Pancreas (tissue), 10 donors: ENCODE results near the gene IFNA6. TPM values are rescaled to one million over a fixed set of nuclear protein-coding genes. Genes with fewer than 3 reads are reported as not detected.

Experiments used
- ATAC-seq, 4 donors: fragments of 200-7000 bp; cut with Tn5 transposase; one replicate each; pipeline versions ENCODE4 v1.8.0 to v1.9.1; 2020; ENCODE audit warnings: mild to moderate bottlenecking in 4 of 4, moderate library complexity in 4 of 4
- DNase-seq, 6 donors: peaks; one replicate each; pipeline ENCODE4 v3.0.0-alpha.2; 2020
- FAIRE-seq: peaks from 2 replicates; lab custom pipeline; 2012; peaks lifted over from hg19 to GRCh38; lab: Jason Lieb, UNC
- H3K27ac ChIP-seq, 4 donors: fragments of 200-600 bp; sonication (generic); 1 replicate in 3 of 4; 2 replicates in 1 of 4; pipeline versions ENCODE4 v1.5.0 to v1.8.0; 2020
- H3K27me3 ChIP-seq, 4 donors: fragments of 200-600 bp; one replicate each; pipeline ENCODE4 v1.8.0; 2021
- H3K36me3 ChIP-seq, 3 donors: fragments of 200-600 bp; sonication (generic) in 1 of 3; one replicate each; pipeline versions ENCODE4 v1.5.0 to v1.8.0; 2020 to 2021
- H3K4me1 ChIP-seq, 3 donors: fragments of 200-600 bp; one replicate each; pipeline ENCODE4 v1.8.0; 2021
- H3K4me3 ChIP-seq, 4 donors: fragments of 200-600 bp; sonication (generic) in 2 of 4; one replicate each; pipeline versions ENCODE4 v1.5.0 to v1.8.0; 2020 to 2021
- H3K9me3 ChIP-seq, 4 donors: fragments of 200-600 bp; one replicate each; pipeline ENCODE4 v1.8.0; 2021
- WGBS, 2 donors: extraction: QIAGEN DNeasy Blood & Tissue Kit; methylation state at CpG; one replicate each; pipeline ENCODE4 v1.1.7; 2013; 5-methylcytosine and 5-hydroxymethylcytosine counted together
- intact Hi-C, 3 donors: fragments of 100-400 bp; cut with DNase I; formaldehyde crosslinking; loops; one replicate each; pipeline versions ENCODE4 v1.11.1 to v1.14.2; 2022
- polyA plus RNA-seq, 2 donors: library from polyadenylated mRNA; stranded (reverse); fragments of 200-250 nt; gene quantifications; one replicate each; pipeline ENCODE4 v1.2.3, GENCODE V29; 2013
- total RNA-seq, 6 donors: library from RNA; stranded (reverse); fragmentation: NEBNext Ultra II Directional in 4 of 6; extraction: Animal tissue kit (Norgen Biotek cat#: 25700) in 4 of 6; gene quantifications; one replicate each; pipeline versions ENCODE4 v1.2.1 to v1.2.4, GENCODE V29; 2021 to 2023
- TF ChIP-seq, protein P1 (sequence below), 4 donors: fragments of 200-600 bp; sonication (generic) in 3 of 4; IDR thresholded peaks; one replicate each; pipeline versions ENCODE4 v1.5.0 to v1.8.0; 2021; ENCODE audit warnings: antibody characterized with exemption in 4 of 4
- donor health status: healthy with polysubstance abuse.
- donor health status: DM: no; HTN: no; CAD: no; lungs with moderate emphysema.
- donor health status: DM: no; HTN: no; CAD: no.
- donor health status: control.
- donor health status: control.
- donor health status: Bipolar disorder and iron deficiency.
- donor health status: DM: yes; HTN: yes; CAD: no.
- donor health status: DM: no; HTN: no; CAD: no.
- donor health status: DM: no; HTN: no; CAD: no.
- donor health status: DM: yes; HTN: yes; CAD: no.

The IFNA6 gene
- total and polyA plus RNA-seq, 8 donors = not detected

GRCh38 chr9:21316032-21316842 lies 34.5 kb downstream of the IFNA6 start:
- no peak for DNase-seq
- intact Hi-C loops = no loop called here
- WGBS, 2 donors = 19 to 22% methylated on average over 8 of the region's 8 CpGs

DNA sequence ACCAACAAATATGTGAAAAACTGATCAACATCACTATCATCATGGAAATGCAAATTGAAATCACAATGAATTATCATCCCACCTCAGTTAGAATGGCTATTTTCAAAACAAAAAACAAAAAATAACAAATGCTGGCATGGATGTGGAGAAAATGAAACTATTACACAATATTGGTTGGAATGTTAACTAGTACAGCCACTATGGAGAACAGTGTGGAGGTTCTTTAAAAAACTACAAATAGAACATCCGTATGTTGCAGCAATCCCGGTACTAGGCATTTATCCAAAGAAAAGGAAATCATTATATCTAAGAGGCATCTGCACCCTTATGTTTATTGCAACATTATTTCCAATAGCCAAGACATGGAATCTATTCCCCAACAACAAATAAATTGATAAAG lies 36.5 kb downstream of the IFNA6 start:
- no peak overlapping the region for H3K4me3 ChIP-seq
- intact Hi-C loops = no loop called here
- DNase-seq = no peak
- H3K27ac ChIP-seq = no peak overlapping the region
- H3K27me3 ChIP-seq = no peaks in the 10 kb centered on the region
- FAIRE-seq = no peak
- TF ChIP-seq, protein P1, sequence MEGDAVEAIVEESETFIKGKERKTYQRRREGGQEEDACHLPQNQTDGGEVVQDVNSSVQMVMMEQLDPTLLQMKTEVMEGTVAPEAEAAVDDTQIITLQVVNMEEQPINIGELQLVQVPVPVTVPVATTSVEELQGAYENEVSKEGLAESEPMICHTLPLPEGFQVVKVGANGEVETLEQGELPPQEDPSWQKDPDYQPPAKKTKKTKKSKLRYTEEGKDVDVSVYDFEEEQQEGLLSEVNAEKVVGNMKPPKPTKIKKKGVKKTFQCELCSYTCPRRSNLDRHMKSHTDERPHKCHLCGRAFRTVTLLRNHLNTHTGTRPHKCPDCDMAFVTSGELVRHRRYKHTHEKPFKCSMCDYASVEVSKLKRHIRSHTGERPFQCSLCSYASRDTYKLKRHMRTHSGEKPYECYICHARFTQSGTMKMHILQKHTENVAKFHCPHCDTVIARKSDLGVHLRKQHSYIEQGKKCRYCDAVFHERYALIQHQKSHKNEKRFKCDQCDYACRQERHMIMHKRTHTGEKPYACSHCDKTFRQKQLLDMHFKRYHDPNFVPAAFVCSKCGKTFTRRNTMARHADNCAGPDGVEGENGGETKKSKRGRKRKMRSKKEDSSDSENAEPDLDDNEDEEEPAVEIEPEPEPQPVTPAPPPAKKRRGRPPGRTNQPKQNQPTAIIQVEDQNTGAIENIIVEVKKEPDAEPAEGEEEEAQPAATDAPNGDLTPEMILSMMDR (IDR thresholded peaks at IDR 0.05) = no peak
- whole genome bisulfite sequencing, 2 donors = 74 to 85% methylated on average over 2 of the region's 2 CpGs
- H3K9me3 ChIP-seq = no peaks in the 10 kb centered on the region
- no peaks in the 10 kb centered on the region for H3K4me1 ChIP-seq
- no peaks in the 10 kb centered on the region for H3K36me3 ChIP-seq
- ATAC-seq = no peak

More at GRCh38 chr9:21316032-21316842, 34.5 kb downstream of the IFNA6 start:
- no peak for FAIRE-seq
- H3K4me3 ChIP-seq = no peak overlapping the region
- H3K27ac ChIP-seq = no peak overlapping the region
- H3K4me1 ChIP-seq = no peaks in the 10 kb centered on the region
- no peaks in the 10 kb centered on the region for H3K9me3 ChIP-seq
- no peak for ATAC-seq
- H3K27me3 ChIP-seq = no peaks in the 10 kb centered on the region
- TF ChIP-seq, protein P1 (IDR thresholded peaks at IDR 0.05) = no peak
- no peaks in the 10 kb centered on the region for H3K36me3 ChIP-seq

- TF ChIP-seq, protein P1 (IDR thresholded peaks at IDR 0.05) = no peak
- 69 to 82% methylated on average over 1 of the region's 1 CpG for WGBS, 2 donors
- ATAC-seq (no peak), DNase-seq (no peak), FAIRE-seq (no peak)
- Histone ChIP-seq H3K4me3 (no peak overlapping the region), H3K9me3 (no peaks in the 10 kb centered on the region), H3K36me3 (no peaks in the 10 kb centered on the region), H3K27me3 (no peaks in the 10 kb centered on the region), H3K4me1 (no peaks in the 10 kb centered on the region), H3K27ac (no peak overlapping the region)
- intact Hi-C loops = no loop called here
These were observed 38.8 kb downstream of the IFNA6 start for GRCh38 chr9:21311889-21312288.

GRCh38 chr9:21305213-21305612 lies 45.5 kb downstream of the IFNA6 start, which contains the start of gene IFNA5:
Gene IFNA5, minus strand, starts transcription at chr9:21305313. Its CDS starts 57 bp downstream, at chr9:21305256.
- TF ChIP-seq, protein P1 (IDR thresholded peaks at IDR 0.05) = no peak
- Histone ChIP-seq H3K27ac (no peak within 1 kb of the TSS), H3K27me3 (no peaks in the 10 kb centered on the region), H3K9me3 (no peaks in the 10 kb centered on the region), H3K4me3 (no peak within 1 kb of the TSS), H3K4me1 (no peaks in the 10 kb centered on the region), H3K36me3 (no peaks in the 10 kb centered on the region)
- no peak for DNase-seq
- FAIRE-seq = no peak
- no peak for ATAC-seq
- intact Hi-C loops = no loop called here
- WGBS, 2 donors = 64 to 74% methylated on average over 2 of the region's 2 CpGs

Other genes starting within 250 kb of the IFNA6 start
- gene IFNW1, start 209.1 kb downstream of the IFNA6 start, total RNA-seq = not detected
- not detected for gene IFNW1, start 209.1 kb downstream of the IFNA6 start, polyA plus RNA-seq
- not detected for gene IFNA21, start 184.2 kb downstream of the IFNA6 start, total RNA-seq
- not detected for gene IFNA21, start 184.2 kb downstream of the IFNA6 start, polyA plus RNA-seq
- gene IFNA4, start 163.3 kb downstream of the IFNA6 start, total RNA-seq = not detected
- gene IFNA4, start 163.3 kb downstream of the IFNA6 start, polyA plus RNA-seq = not detected
- gene IFNA7, start 148.7 kb downstream of the IFNA6 start, total RNA-seq = not detected
- gene IFNA7, start 148.7 kb downstream of the IFNA6 start, polyA plus RNA-seq = not detected
- not detected for gene IFNA10, start 143.7 kb downstream of the IFNA6 start, total RNA-seq
- gene IFNA10, start 143.7 kb downstream of the IFNA6 start, polyA plus RNA-seq = not detected
- gene IFNA16, start 133.6 kb downstream of the IFNA6 start, total RNA-seq = not detected
- gene IFNA16, start 133.6 kb downstream of the IFNA6 start, polyA plus RNA-seq = not detected
- not detected for gene IFNA17, start 122.7 kb downstream of the IFNA6 start, total RNA-seq
- not detected for gene IFNA17, start 122.7 kb downstream of the IFNA6 start, polyA plus RNA-seq
- gene IFNA14, start 110.9 kb downstream of the IFNA6 start, total RNA-seq = not detected
- not detected for gene IFNA14, start 110.9 kb downstream of the IFNA6 start, polyA plus RNA-seq
- gene IFNA5, start 45.6 kb downstream of the IFNA6 start, total RNA-seq = not detected
- not detected for gene IFNA5, start 45.6 kb downstream of the IFNA6 start, polyA plus RNA-seq
- 10 to 100 TPM in 2 of 6 donors, 1 to 10 TPM in 4; 5.4 to 14.8 (median 7.3) TPM for gene KLHL9, start 15.5 kb downstream of the IFNA6 start, total RNA-seq
- 1 to 10 TPM; 3.2 to 7.8 TPM for gene KLHL9, start 15.5 kb downstream of the IFNA6 start, polyA plus RNA-seq
- not detected for gene IFNA13, start 17.2 kb upstream of the IFNA6 start, total RNA-seq
- gene IFNA13, start 17.2 kb upstream of the IFNA6 start, polyA plus RNA-seq = under 1 TPM in 1 of 2 donors, not detected in 1; 0.07 TPM
- not detected for gene IFNA2, start 34.5 kb upstream of the IFNA6 start, total RNA-seq
- gene IFNA2, start 34.5 kb upstream of the IFNA6 start, polyA plus RNA-seq = not detected
- gene IFNA8, start 58.2 kb upstream of the IFNA6 start, total RNA-seq = not detected
- gene IFNA8, start 58.2 kb upstream of the IFNA6 start, polyA plus RNA-seq = not detected
- not detected for gene IFNA1, start 89.6 kb upstream of the IFNA6 start, total RNA-seq
- gene IFNA1, start 89.6 kb upstream of the IFNA6 start, polyA plus RNA-seq = not detected
- gene IFNE, start 131.4 kb upstream of the IFNA6 start, total RNA-seq = not detected
- gene IFNE, start 131.4 kb upstream of the IFNA6 start, polyA plus RNA-seq = under 1 TPM in 1 of 2 donors, not detected in 1; 0.12 TPM